GM12878 (cell line): ENCODE results near the gene MFAP4. TPM values are rescaled to one million over a fixed set of nuclear protein-coding genes. Genes with fewer than 3 reads are reported as not detected.

Experiments used
- ATAC-seq: fragments of 200-7000 bp; cut with Tn5 transposase; 3 replicates; pipeline ENCODE4 v1.9.1; 2020; ENCODE audit warnings: mild to moderate bottlenecking, moderate library complexity
- BruUV-seq: library from RNA; stranded (reverse); fragments of 400-500 nt; replicated peaks from 2 replicates; lab custom pipeline; 2021; lab: Mats Ljungman, UMichigan
- CTCF ChIA-PET: fragments of 300-600 bp; sonication (Branson Sonifier 250); formaldehyde crosslinking; extraction: SDS; loops from one replicate; lab custom pipeline; 2021; ENCODE audit warnings: inconsistent platforms; lab: Yijun Ruan, JAX
- POLR2A ChIA-PET: fragments of 350-600 bp; formaldehyde crosslinking; extraction: SDS; loops from one replicate; lab custom pipeline; 2021; ENCODE audit warnings: inconsistent platforms; lab: Charles Lee
- RAD21 ChIA-PET: fragments of 300-600 bp; sonication (Branson Sonifier 250); formaldehyde crosslinking; loops from one replicate; lab custom pipeline; 2023; ENCODE audit warnings: antibody characterized with exemption; ENCODE audit not compliant: unreplicated experiment; lab: Charles Lee
- SMC1A ChIA-PET: fragments of 300-600 bp; sonication (Branson Sonifier 250); formaldehyde crosslinking; loops from one replicate; lab custom pipeline; 2023; ENCODE audit not compliant: unreplicated experiment, uncharacterized antibody; lab: Charles Lee
- DNase-seq: peaks from one replicate; pipeline ENCODE4 v3.0.0-alpha.2; 2011; ENCODE audit warnings: low read depth, low spot score
- FAIRE-seq: peaks from 3 replicates; lab custom pipeline; 2011; peaks lifted over from hg19 to GRCh38; lab: Jason Lieb, UNC
- H2AFZ ChIP-seq: 2 replicates; pipeline ENCODE4 v1.6.0; 2011; ENCODE audit warnings: low read depth, low read length, control low read depth; ENCODE audit not compliant: control insufficient read depth
- H3K27ac ChIP-seq: 2 replicates; pipeline ENCODE4 v1.5.1; 2011; ENCODE audit warnings: control low read depth; ENCODE audit not compliant: control insufficient read depth, insufficient read depth
- H3K27me3 ChIP-seq, 2 experiments: replicated peaks in 1 of 2; 2 replicates each; pipeline versions ENCODE4 v1.6.0 to v1.6.1; 2011; ENCODE audit warnings: low read length in 1 of 2; ENCODE audit not compliant: control insufficient read depth in 2 of 2, insufficient read depth in 2 of 2
- H3K36me3 ChIP-seq, 2 experiments: 2 replicates each; pipeline ENCODE4 v1.5.1; 2011; ENCODE audit warnings: low read length in 1 of 2; ENCODE audit not compliant: control insufficient read depth in 2 of 2, insufficient read depth in 2 of 2
- H3K4me1 ChIP-seq: 2 replicates; pipeline ENCODE4 v1.6.1; 2011; ENCODE audit warnings: mild to moderate bottlenecking, low read length, moderate library complexity, mixed read lengths; ENCODE audit not compliant: control insufficient read depth, insufficient read depth
- H3K4me2 ChIP-seq: 2 replicates; pipeline ENCODE4 v1.6.0; 2011; ENCODE audit warnings: control low read depth; ENCODE audit not compliant: control insufficient read depth, insufficient read depth
- H3K4me3 ChIP-seq: fragments of 200-600 bp; sonication (generic); 2 replicates; pipeline ENCODE4 v1.5.1; 2016
- H3K79me2 ChIP-seq: 2 replicates; pipeline ENCODE4 v1.6.0; 2011; ENCODE audit warnings: low read length; ENCODE audit not compliant: control insufficient read depth, insufficient read depth
- H3K9ac ChIP-seq: 2 replicates; pipeline ENCODE4 v1.8.0; 2011; ENCODE audit warnings: low read length, control low read depth, mixed read lengths; ENCODE audit not compliant: control insufficient read depth, insufficient read depth
- H3K9me3 ChIP-seq: replicated peaks from 3 replicates; pipeline ENCODE4 v1.5.1; 2011; ENCODE audit warnings: mild to moderate bottlenecking, low read length; ENCODE audit not compliant: control insufficient read depth, insufficient read depth
- H4K20me1 ChIP-seq: 2 replicates; pipeline ENCODE4 v1.6.0; 2011; ENCODE audit not compliant: control insufficient read depth, insufficient read depth
- E2F4 ChIP-seq: IDR thresholded peaks from 2 replicates; pipeline ENCODE4 v1.6.1; 2012; ENCODE audit warnings: low read depth, low read length, improper control_type of control experiment
- KAT2A ChIP-seq: conservative IDR thresholded peaks from 2 replicates; pipeline ENCODE4 v1.6.1; 2011; ENCODE audit warnings: low read depth, low read length; ENCODE audit not compliant: control insufficient read depth
- SIX5 ChIP-seq: IDR thresholded peaks from 2 replicates; pipeline ENCODE4 v1.6.1; 2011; ENCODE audit warnings: mild to moderate bottlenecking, low read depth, low read length, moderate library complexity; ENCODE audit not compliant: severe bottlenecking
- ZNF24 ChIP-seq: fragments of 450-650 bp; IDR thresholded peaks from 2 replicates; pipeline ENCODE4 v1.6.1; 2017; ENCODE audit warnings: antibody characterized with exemption, mild to moderate bottlenecking
- WGBS: methylation state at CpG from one replicate; pipeline ENCODE4 v1.1.6; 2016; ENCODE audit warnings: low lambda C conversion rate; ENCODE audit not compliant: insufficient replicate concordance, insufficient coverage; ENCODE audit errors: missing lambda C conversion rate; 5-methylcytosine and 5-hydroxymethylcytosine counted together
- in situ Hi-C: fragments of 300-500 bp; cut with MboI; formaldehyde crosslinking; loops from 9 replicates; pipeline ENCODE4 v1.14.3; 2018; ENCODE audit warnings: mixed read lengths
- intact Hi-C: fragments of 100-400 bp; cut with micrococcal nuclease; formaldehyde crosslinking; loops from one replicate; pipeline ENCODE4 v1.14.2; 2022; ENCODE audit not compliant: unreplicated experiment
- polyA plus RNA-seq, 11 experiments: library from polyadenylated mRNA; depleted of rRNA in 4 of 11; unstranded in 6 of 11; stranded (reverse) in 5 of 11; fragments of >200 nt; fragmentation: Nextera tagmentation in 4 of 11; fragmentation: Illumina TruSeq in 1 of 11; extraction: Ambion mirVana in 4 of 11; extraction: Trizol in 1 of 11; gene quantifications; 1 replicate in 1 of 11; 2 replicates in 10 of 11; pipeline versions ENCODE4 v1.2.1 to v1.2.3, GENCODE V29; 2011 to 2016; ENCODE audit warnings: inconsistent platforms in 2 of 11, missing spikeins in 2 of 11, low read depth in 1 of 11
- total RNA-seq, 4 experiments: library from RNA; depleted of rRNA in 3 of 4; stranded (reverse); fragments of >200 nt in 3 of 4; fragmentation: Illumina TruSeq in 1 of 4; extraction: Trizol in 1 of 4; gene quantifications; 2 replicates each; pipeline versions ENCODE4 v1.2.1 to v1.2.3, GENCODE V29; 2013 to 2021

MFAP4 gene
- total and polyA plus RNA-seq, 10 of the 15 experiments (the other 5 are each of a cell fraction or from before 2014, with no cell fraction given): 0.08 to 0.28 (median 0.09) TPM; not detected in 7

DNA sequence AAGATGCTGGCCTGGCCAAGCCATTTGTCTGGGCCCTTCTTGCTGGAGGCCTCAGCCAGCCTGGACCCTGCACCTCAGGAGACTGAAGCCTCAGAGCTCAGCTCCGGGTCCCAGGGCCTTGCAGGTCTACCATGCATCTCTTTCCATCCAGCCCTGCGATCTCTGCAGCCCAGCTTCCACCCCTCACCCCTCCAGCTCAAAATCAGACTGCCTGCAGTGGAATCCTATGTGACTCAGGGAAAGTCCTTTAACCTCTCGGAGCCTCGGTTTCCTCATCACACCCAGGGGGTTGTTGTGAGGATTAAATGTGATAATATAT, 21.5 kb downstream of the MFAP4 start:
- WGBS: 34% methylated on average over 4 of the region's 4 CpGs
- H3K36me3 ChIP-seq: no peaks in the 10 kb centered on the region
- BruUV-seq: no TSS peak
- SMC1A ChIA-PET: interaction anchor here (0.9 to 1.6 kb wide), 3 partner anchors 11 to 397 kb away, joined by 3 to 6 read pairs (median 4); partner anchors contain the start of gene MAPK7
- CTCF ChIA-PET: interaction anchor here (0.6 to 4.6 kb wide), 4 partner anchors 11 to 148 kb away, joined by 3 to 66 read pairs (median 4); partner anchors contain the start of gene MAPK7
- no peaks in the 10 kb centered on the region for H4K20me1 ChIP-seq
- no peak overlapping the region for H3K27ac ChIP-seq
- DNase-seq (no peak), ATAC-seq (no peak), FAIRE-seq (no peak)
- no peak overlapping the region for H3K4me3 ChIP-seq
- intact Hi-C loops (loop anchor here (10.0 kb wide), 1 partner anchor 279 kb away; the partner anchor contains the start of gene ALDH3A2), in situ Hi-C loops (loop anchor here (5.0 kb wide), 1 partner anchor 397 kb away; no protein-coding TSS in a partner anchor)
- TF ChIP-seq E2F4 (no peak), KAT2A (no peak), SIX5 (no peak), ZNF24 (no peak)
- H3K79me2 ChIP-seq: no peaks in the 10 kb centered on the region
- H3K9me3 ChIP-seq: no peaks in the 10 kb centered on the region
- no peak overlapping the region for H2AFZ ChIP-seq
- H3K27me3 ChIP-seq: no peaks in the 10 kb centered on the region; a peak in 1 of 4 replicates
- H3K9ac ChIP-seq: no peak overlapping the region
- no peak overlapping the region for H3K4me2 ChIP-seq
- RAD21 ChIA-PET: interaction anchor here (0.9 to 4.4 kb wide), 3 partner anchors 13 to 401 kb away, joined by 3 to 35 read pairs (median 3); partner anchors contain the start of gene MAPK7
- POLR2A ChIA-PET: interaction anchor here (1.2 kb wide), 1 partner anchor 13 kb away, joined by 5 read pairs; the partner anchor contains the start of gene MAPK7
- H3K4me1 ChIP-seq: peaks cover 13% of the 10 kb centered on the region
